Naive thymus-derived CD4-positive, alpha-beta T cell (primary cell): ENCODE measurements around the gene MFNG. TPM values are rescaled to one million over a fixed set of nuclear protein-coding genes. Genes with fewer than 3 reads are reported as not detected.
A peak's percentile ranks its signal among the peaks of the same experiment; 100 is the strongest.

Source experiments
- ATAC-seq: fragments of 150-1000 bp; cut with Tn5 transposase; 2 replicates; pipeline ENCODE4 v1.10.0; 2021; ENCODE audit warnings: mild to moderate bottlenecking, moderate library complexity
- CTCF ChIA-PET: fragments of 350-600 bp; sonication (Branson Sonifier 250); formaldehyde crosslinking; loops from one replicate; lab custom pipeline; 2021; ENCODE audit warnings: antibody characterized with exemption; lab: Charles Lee
- POLR2A ChIA-PET: fragments of 350-600 bp; sonication (Branson Sonifier 250); formaldehyde crosslinking; loops from one replicate; lab custom pipeline; 2021; ENCODE audit warnings: antibody characterized with exemption, inconsistent platforms; lab: Charles Lee
- DNase-seq, 9 donors: peaks; one replicate each; pipeline versions ENCODE4 v3.0.0 to v3.0.0-alpha.2; 2020 to 2022; ENCODE audit warnings: mixed read lengths in 1 of 9
- H3K27ac ChIP-seq: one replicate; pipeline ENCODE4 v1.7.0; 2013; ENCODE audit warnings: mild to moderate bottlenecking, low read depth, low read length, moderate library complexity
- H3K27me3 ChIP-seq, 2 donors: one replicate each; pipeline ENCODE4 v1.7.0; 2013; ENCODE audit warnings: low read length in 2 of 2, mild to moderate bottlenecking in 2 of 2, moderate library complexity in 2 of 2; ENCODE audit not compliant: control insufficient read depth in 2 of 2, insufficient read depth in 2 of 2
- H3K36me3 ChIP-seq, 3 experiments: 1 replicate in 2 of 3; 2 replicates in 1 of 3; pipeline ENCODE4 v1.7.0; 2013; ENCODE audit warnings: low read length in 3 of 3, mild to moderate bottlenecking in 3 of 3, moderate library complexity in 1 of 3; ENCODE audit not compliant: insufficient read depth in 3 of 3, control insufficient read depth in 2 of 3
- H3K4me1 ChIP-seq, 2 donors: one replicate each; pipeline ENCODE4 v1.7.0; 2013; ENCODE audit warnings: low read length in 2 of 2, mild to moderate bottlenecking in 2 of 2, moderate library complexity in 1 of 2; ENCODE audit not compliant: control insufficient read depth in 2 of 2, insufficient read depth in 2 of 2
- H3K4me3 ChIP-seq: 2 replicates; pipeline ENCODE4 v1.7.0; 2013; ENCODE audit warnings: mild to moderate bottlenecking, low read length
- H3K9me3 ChIP-seq, 3 experiments: 1 replicate in 2 of 3; 2 replicates in 1 of 3; pipeline ENCODE4 v1.7.0; 2013; ENCODE audit warnings: low read length in 3 of 3; ENCODE audit not compliant: control insufficient read depth in 2 of 3
- H3K27ac Mint-ChIP-seq, 9 donors: one replicate each; pipeline ENCODE4 v1.8.0; 2020 to 2022; ENCODE audit warnings: mixed read lengths in 9 of 9, mild to moderate bottlenecking in 8 of 9, moderate library complexity in 5 of 9, inconsistent platforms in 2 of 9
- H3K27me3 Mint-ChIP-seq, 5 donors: one replicate each; pipeline ENCODE4 v1.8.0; 2021 to 2022; ENCODE audit warnings: mixed read lengths in 5 of 5, mild to moderate bottlenecking in 1 of 5
- H3K36me3 Mint-ChIP-seq, 5 donors: one replicate each; pipeline ENCODE4 v1.8.0; 2020 to 2022; ENCODE audit warnings: mixed read lengths in 5 of 5, mild to moderate bottlenecking in 3 of 5, inconsistent platforms in 1 of 5
- H3K4me1 Mint-ChIP-seq, 7 donors: one replicate each; pipeline ENCODE4 v1.8.0; 2020 to 2022; ENCODE audit warnings: mixed read lengths in 7 of 7, mild to moderate bottlenecking in 3 of 7, inconsistent platforms in 1 of 7
- H3K4me3 Mint-ChIP-seq, 10 donors: one replicate each; pipeline ENCODE4 v1.8.0; 2020 to 2022; ENCODE audit warnings: mild to moderate bottlenecking in 10 of 10, mixed read lengths in 10 of 10, moderate library complexity in 6 of 10, inconsistent platforms in 2 of 10
- H3K9me3 Mint-ChIP-seq, 11 donors: one replicate each; pipeline ENCODE4 v1.8.0; 2020 to 2022; ENCODE audit warnings: mixed read lengths in 11 of 11, mild to moderate bottlenecking in 4 of 11, inconsistent platforms in 1 of 11, moderate library complexity in 1 of 11
- intact Hi-C, 2 donors: fragments of 100-400 bp; cut with micrococcal nuclease; formaldehyde crosslinking; loops; one replicate each; pipeline ENCODE4 v1.15.1; 2023
- polyA plus RNA-seq, 2 donors: library from polyadenylated mRNA; unstranded; fragments of 300-500 nt; fragmentation: Illumina TruSeq; gene quantifications; one replicate each; pipeline ENCODE4 v1.2.3, GENCODE V29; 2021
- total RNA-seq, 6 experiments: library from RNA in 5 of 6; stranded (reverse) in 5 of 6; gene quantifications; 1 replicate in 5 of 6; 2 replicates in 1 of 6; pipeline ENCODE4 v1.2.3 and lab custom pipeline; 2021 to 2026

The MFNG gene
- total and polyA plus RNA-seq, 7 experiments from 2014 or later = 146 to 449 (median 216) TPM

DNA sequence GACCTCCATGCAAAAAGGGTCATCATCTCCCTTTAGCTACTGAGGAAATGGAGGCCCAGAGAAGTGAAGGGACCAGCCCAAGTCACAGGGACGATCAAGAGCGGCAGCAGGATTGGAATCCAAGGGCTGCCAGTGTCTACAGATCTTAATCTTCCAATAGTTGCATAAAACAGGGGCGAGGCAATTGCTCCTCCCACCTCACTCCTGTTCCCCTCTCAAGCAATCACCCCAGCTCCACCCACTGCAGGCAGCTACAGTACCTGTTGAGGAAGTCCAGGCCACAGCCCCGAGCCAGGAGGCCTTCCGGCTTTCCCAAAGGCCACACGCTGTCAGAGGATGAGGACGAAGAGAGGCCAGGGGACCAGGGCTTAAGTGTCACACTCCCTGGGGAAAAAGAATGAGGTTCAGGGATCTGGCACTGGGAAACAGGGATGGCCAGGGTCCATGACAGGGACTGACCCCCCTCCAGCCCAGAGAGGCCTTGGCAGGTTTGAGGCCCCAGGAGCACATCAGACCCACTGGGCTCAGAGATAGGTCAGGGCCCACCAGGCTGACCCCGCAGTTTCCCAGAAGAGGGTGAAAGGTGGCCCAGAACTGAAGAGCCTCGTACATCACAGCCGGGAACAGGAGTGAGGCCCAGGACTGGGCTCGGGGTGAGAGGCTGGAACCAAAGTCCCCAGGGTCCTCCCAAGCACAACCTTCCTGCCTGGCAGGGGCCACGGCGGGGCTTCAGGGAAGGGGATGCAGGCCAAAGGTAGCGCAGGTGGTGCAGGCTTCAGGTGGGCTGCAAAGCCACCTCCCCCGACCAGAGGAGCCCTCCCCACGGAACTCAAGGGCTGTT is 16.4 kb upstream of the MFNG start:
- intact Hi-C loops = no loop called here
- Mint-ChIP-seq H3K4me1 (peaks cover 17 to 31% (median 23%) of the 10 kb centered on the region in 7 donors), H3K9me3 (no peaks in the 10 kb centered on the region), H3K27me3 (peaks cover 0 to 7% (median 0%) of the 10 kb centered on the region in 5 donors), H3K4me3 (peak overlapping the region in 2 of 10 donors; percentile 7 to 19), H3K36me3 (no peaks in the 10 kb centered on the region), H3K27ac (peak overlapping the region in 1 of 9 donors; percentile 83)
- ATAC-seq = no peak
- ChIA-PET POLR2A (no interaction called here), CTCF (interaction anchor here (0.7 to 1.2 kb wide), 2 partner anchors 26 to 31 kb away, joined by 3 to 7 read pairs; no protein-coding TSS in a partner anchor)
- no peaks in the 10 kb centered on the region for H3K9me3 ChIP-seq
- peaks cover 4 to 21% of the 10 kb centered on the region in 2 donors for H3K4me1 ChIP-seq
- DNase-seq = no peak
- no peaks in the 10 kb centered on the region for H3K36me3 ChIP-seq
- no peak overlapping the region for H3K27ac ChIP-seq
- H3K4me3 ChIP-seq = no peak overlapping the region
- no peaks in the 10 kb centered on the region for H3K27me3 ChIP-seq

- H3K27me3 ChIP-seq = no peaks in the 10 kb centered on the region
- peaks cover 0 to 7% (median 0%) of the 10 kb centered on the region in 5 donors for H3K27me3 Mint-ChIP-seq
- peak overlapping the region in 3 of 9 donors; percentile 8 to 82 (median 55) for H3K27ac Mint-ChIP-seq
- CTCF ChIA-PET = interaction anchor here (0.7 to 1.2 kb wide), 2 partner anchors 26 to 30 kb away, joined by 3 to 7 read pairs; no protein-coding TSS in a partner anchor
- peaks cover 4 to 21% of the 10 kb centered on the region in 2 donors for H3K4me1 ChIP-seq
- intact Hi-C loops = no loop called here
- no peaks in the 10 kb centered on the region for H3K36me3 ChIP-seq
- H3K9me3 ChIP-seq = no peaks in the 10 kb centered on the region
- peaks cover 17 to 32% (median 23%) of the 10 kb centered on the region in 7 donors for H3K4me1 Mint-ChIP-seq
- no peaks in the 10 kb centered on the region for H3K36me3 Mint-ChIP-seq
- H3K27ac ChIP-seq = no peak overlapping the region
- POLR2A ChIA-PET = no interaction called here
- no peak overlapping the region for H3K4me3 ChIP-seq
- DNase-seq = no peak
- ATAC-seq = no peak
- peak overlapping the region in 8 of 10 donors; percentile 5 to 74 (median 20) for H3K4me3 Mint-ChIP-seq
- no peaks in the 10 kb centered on the region for H3K9me3 Mint-ChIP-seq
Measured at GRCh38 chr22:37501610-37502341, 15.6 kb upstream of the MFNG start.

GRCh38 chr22:37500745-37501609 is 14.8 kb upstream of the MFNG start:
- no peaks in the 10 kb centered on the region for H3K9me3 Mint-ChIP-seq
- H3K9me3 ChIP-seq = no peaks in the 10 kb centered on the region
- POLR2A ChIA-PET = no interaction called here
- H3K4me1 Mint-ChIP-seq = peaks cover 17 to 32% (median 23%) of the 10 kb centered on the region in 7 donors
- ATAC-seq (no peak), DNase-seq (no peak)
- no peaks in the 10 kb centered on the region for H3K36me3 ChIP-seq
- intact Hi-C loops = no loop called here
- H3K36me3 Mint-ChIP-seq = no peaks in the 10 kb centered on the region
- no peak overlapping the region for H3K4me3 ChIP-seq
- peak overlapping the region in 3 of 9 donors; percentile 8 to 59 (median 55) for H3K27ac Mint-ChIP-seq
- CTCF ChIA-PET = interaction anchor here (1.2 to 4.8 kb wide), 3 partner anchors 29 to 34 kb away, joined by 3 to 45 read pairs (median 7); no protein-coding TSS in a partner anchor
- peak overlapping the region in 5 of 10 donors; percentile 7 to 74 (median 49) for H3K4me3 Mint-ChIP-seq
- H3K4me1 ChIP-seq = peaks cover 4 to 21% of the 10 kb centered on the region in 2 donors
- no peak overlapping the region for H3K27ac ChIP-seq
- H3K27me3 ChIP-seq = no peaks in the 10 kb centered on the region
- H3K27me3 Mint-ChIP-seq = peaks cover 0 to 7% (median 0%) of the 10 kb centered on the region in 5 donors

DNA sequence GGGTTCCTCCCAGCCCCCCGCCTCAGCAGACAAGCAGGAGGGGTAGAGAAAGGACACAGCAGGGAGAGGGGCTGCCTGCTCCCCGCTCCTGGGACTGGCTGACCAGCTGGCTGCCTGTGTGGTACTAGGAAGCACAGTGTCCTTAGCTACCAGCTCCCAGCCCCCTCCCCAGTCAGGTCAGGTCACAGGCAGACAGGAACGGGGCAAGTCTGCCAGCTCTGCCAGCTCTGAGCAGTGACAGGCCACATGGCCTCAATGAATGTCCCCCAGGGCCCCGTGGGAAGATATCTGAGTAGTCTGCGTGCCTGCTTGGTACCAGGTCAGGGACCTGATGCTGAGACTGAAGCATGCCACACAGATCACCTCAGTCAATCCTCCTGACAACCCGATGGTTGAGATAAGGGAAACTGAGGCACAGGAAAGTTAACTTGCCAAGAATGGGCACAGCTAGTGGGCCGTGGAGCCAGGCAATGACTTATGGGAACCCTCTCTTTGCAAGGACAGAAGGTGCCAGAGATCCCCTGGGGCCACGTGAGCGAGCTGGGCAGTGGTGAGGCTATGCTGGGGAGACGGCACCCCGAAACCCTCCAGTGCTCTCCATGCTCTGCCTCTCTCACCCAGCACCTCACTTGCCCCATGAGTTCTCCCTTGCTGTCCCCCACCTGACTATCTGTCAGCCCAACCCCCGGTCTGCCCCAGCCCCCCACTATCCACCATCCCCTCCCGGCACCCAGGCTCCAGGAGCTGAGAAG is 13.8 kb upstream of the MFNG start:
- peaks cover 0 to 7% (median 0%) of the 10 kb centered on the region in 5 donors for H3K27me3 Mint-ChIP-seq
- Histone ChIP-seq H3K9me3 (no peaks in the 10 kb centered on the region), H3K4me3 (no peak overlapping the region), H3K27me3 (no peaks in the 10 kb centered on the region), H3K4me1 (peaks cover 4 to 21% of the 10 kb centered on the region in 2 donors), H3K36me3 (no peaks in the 10 kb centered on the region), H3K27ac (no peak overlapping the region)
- H3K36me3 Mint-ChIP-seq = no peaks in the 10 kb centered on the region
- no peak overlapping the region for H3K4me3 Mint-ChIP-seq
- CTCF ChIA-PET = interaction anchor here (1.3 to 4.8 kb wide), 2 partner anchors 28 to 33 kb away, joined by 3 to 45 read pairs; no protein-coding TSS in a partner anchor
- ATAC-seq = no peak
- peaks cover 17 to 32% (median 23%) of the 10 kb centered on the region in 7 donors for H3K4me1 Mint-ChIP-seq
- no peaks in the 10 kb centered on the region for H3K9me3 Mint-ChIP-seq
- POLR2A ChIA-PET = interaction anchor here (2.0 to 5.4 kb wide), 2 partner anchors 14 to 28 kb away, joined by 6 to 37 read pairs; partner anchors contain the start of gene MFNG
- H3K27ac Mint-ChIP-seq = no peak overlapping the region
- DNase-seq = no peak
- intact Hi-C loops = no loop called here

GRCh38 chr22:37499027-37499707 is 13.0 kb upstream of the MFNG start:
- peaks cover 0 to 5% (median 0%) of the 10 kb centered on the region in 5 donors for H3K27me3 Mint-ChIP-seq
- peak overlapping the region in 1 of 9 donors; percentile 13 for H3K27ac Mint-ChIP-seq
- intact Hi-C loops = no loop called here
- no peaks in the 10 kb centered on the region for H3K36me3 Mint-ChIP-seq
- H3K4me1 Mint-ChIP-seq = peaks cover 17 to 32% (median 23%) of the 10 kb centered on the region in 7 donors
- no peak overlapping the region for H3K4me3 ChIP-seq
- ChIA-PET POLR2A (interaction anchor here (1.1 to 5.4 kb wide), 3 partner anchors 13 to 27 kb away, joined by 3 to 37 read pairs (median 6); partner anchors contain the start of gene MFNG), CTCF (interaction anchor here (0.7 to 4.8 kb wide), 5 partner anchors 10 to 69 kb away, joined by 3 to 45 read pairs (median 8); partner anchors contain the start of gene MFNG)
- no peaks in the 10 kb centered on the region for H3K9me3 ChIP-seq
- H3K4me1 ChIP-seq = peaks cover 4 to 21% of the 10 kb centered on the region in 2 donors
- no peak for DNase-seq
- no peaks in the 10 kb centered on the region for H3K9me3 Mint-ChIP-seq
- H3K4me3 Mint-ChIP-seq = no peak overlapping the region
- no peaks in the 10 kb centered on the region for H3K27me3 ChIP-seq
- H3K36me3 ChIP-seq = no peaks in the 10 kb centered on the region
- ATAC-seq = no peak
- H3K27ac ChIP-seq = no peak overlapping the region
